Loucy (cell line): ENCODE measurements around the gene CYP21A2.

Experiments
- H2AFZ ChIP-seq: fragments of 200-600 bp; sonication (generic); 2 replicates; pipeline ENCODE4 v1.6.0; 2016; ENCODE audit warnings: antibody characterized with exemption, mild to moderate bottlenecking, low read length, moderate library complexity
- H3F3A ChIP-seq: fragments of 200-600 bp; 2 replicates; pipeline ENCODE4 v1.6.0; 2016; ENCODE audit warnings: antibody characterized with exemption, low read depth, mild to moderate bottlenecking
- H3K27me3 ChIP-seq: fragments of 200-600 bp; sonication (generic); 2 replicates; pipeline ENCODE4 v1.6.1; 2014; ENCODE audit warnings: low read length, mild to moderate bottlenecking; ENCODE audit not compliant: insufficient read depth, poor library complexity, severe bottlenecking
- H3K36me3 ChIP-seq: fragments of 200-600 bp; sonication (generic); 2 replicates; pipeline ENCODE4 v1.6.1; 2016; ENCODE audit warnings: low read length; ENCODE audit not compliant: insufficient read depth
- H3K4me1 ChIP-seq: fragments of 200-600 bp; sonication (generic); 2 replicates; pipeline ENCODE4 v1.5.1; 2014; ENCODE audit warnings: low read length, mild to moderate bottlenecking; ENCODE audit not compliant: insufficient read depth, poor library complexity, severe bottlenecking
- H3K4me2 ChIP-seq: fragments of 200-600 bp; sonication (generic); 2 replicates; pipeline ENCODE4 v1.6.0; 2014; ENCODE audit warnings: antibody characterized with exemption, low read length, low read depth, mild to moderate bottlenecking; ENCODE audit not compliant: poor library complexity, severe bottlenecking
- H3K4me3 ChIP-seq: fragments of 200-600 bp; sonication (generic); 2 replicates; pipeline ENCODE4 v1.5.1; 2014; ENCODE audit warnings: low read length, mild to moderate bottlenecking, mixed read lengths; ENCODE audit not compliant: poor library complexity, severe bottlenecking
- H3K79me2 ChIP-seq: fragments of 200-600 bp; sonication (generic); 2 replicates; pipeline ENCODE4 v1.6.1; 2014; ENCODE audit warnings: low read length; ENCODE audit not compliant: insufficient read depth
- H3K9ac ChIP-seq: fragments of 200-600 bp; sonication (generic); 2 replicates; pipeline ENCODE4 v1.6.0; 2014; ENCODE audit warnings: mild to moderate bottlenecking, low read depth, low read length, moderate library complexity; ENCODE audit not compliant: poor library complexity, severe bottlenecking
- H3K9me2 ChIP-seq: fragments of 200-600 bp; sonication (generic); replicated peaks from 2 replicates; pipeline ENCODE4 v1.6.1; 2016; ENCODE audit warnings: low read depth, low read length, mixed read lengths
- H3K9me3 ChIP-seq: fragments of 200-600 bp; sonication (generic); 2 replicates; pipeline ENCODE4 v1.6.1; 2014; ENCODE audit warnings: mild to moderate bottlenecking, antibody characterized with exemption, low read length, low read depth; ENCODE audit not compliant: insufficient read depth
- H4K20me1 ChIP-seq: fragments of 200-600 bp; sonication (generic); 2 replicates; pipeline ENCODE4 v1.6.0; 2014; ENCODE audit warnings: antibody characterized with exemption, low read length, mild to moderate bottlenecking; ENCODE audit not compliant: insufficient read depth, poor library complexity, severe bottlenecking
- CTCF ChIP-seq: fragments of 200-600 bp; sonication (generic); conservative IDR thresholded peaks from 2 replicates; pipeline ENCODE4 v1.5.1; 2014; ENCODE audit warnings: mild to moderate bottlenecking, antibody characterized with exemption, low read length
- EZH2phosphoT487 ChIP-seq: fragments of 200-600 bp; IDR thresholded peaks from 2 replicates; pipeline ENCODE4 v1.6.1; 2018; ENCODE audit warnings: antibody characterized with exemption, mild to moderate bottlenecking, moderate library complexity, borderline replicate concordance

The CYP21A2 gene

DNA sequence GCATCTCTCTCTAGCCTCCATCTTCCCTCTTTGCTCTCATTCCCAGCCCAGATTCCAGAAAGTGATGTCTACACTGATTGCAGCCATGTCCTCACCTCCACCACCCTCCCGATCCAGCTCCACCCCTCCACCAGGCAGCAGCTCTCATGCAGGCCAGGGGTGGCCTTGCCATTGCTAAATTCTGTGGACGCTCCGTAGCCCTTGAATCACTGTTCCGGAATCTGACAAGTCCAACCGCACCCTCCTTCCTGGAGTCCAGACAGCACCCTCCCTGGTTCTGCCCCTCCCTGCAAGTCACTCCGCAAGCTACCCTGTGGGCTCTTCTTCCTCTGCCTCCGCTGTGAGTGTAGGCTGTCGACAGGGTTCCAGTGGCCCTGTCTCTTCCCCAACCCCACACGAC lies 44.7 kb downstream of the CYP21A2 start:
- H3K4me3 ChIP-seq, result no peak overlapping the region
- H3K9me3 ChIP-seq, result no peaks in the 10 kb centered on the region
- H4K20me1 ChIP-seq, result no peaks in the 10 kb centered on the region
- H3K79me2 ChIP-seq, result no peaks in the 10 kb centered on the region
- H3K4me1 ChIP-seq, result no peaks in the 10 kb centered on the region
- H3F3A ChIP-seq, result no peaks in the 10 kb centered on the region
- H3K9ac ChIP-seq, result no peak overlapping the region
- H3K4me2 ChIP-seq, result no peak overlapping the region
- H2AFZ ChIP-seq, result no peak overlapping the region
- no peaks in the 10 kb centered on the region for H3K27me3 ChIP-seq
- H3K36me3 ChIP-seq, result no peaks in the 10 kb centered on the region
- TF ChIP-seq EZH2phosphoT487 (no peak), CTCF (no peak)
- no peaks in the 10 kb centered on the region for H3K9me2 ChIP-seq

- Histone ChIP-seq H3K79me2 (no peaks in the 10 kb centered on the region), H3F3A (no peaks in the 10 kb centered on the region), H3K9me3 (no peaks in the 10 kb centered on the region), H3K9me2 (no peaks in the 10 kb centered on the region), H3K4me2 (no peak overlapping the region), H3K4me1 (no peaks in the 10 kb centered on the region), H3K36me3 (no peaks in the 10 kb centered on the region), H3K9ac (no peak overlapping the region), H4K20me1 (no peaks in the 10 kb centered on the region), H3K27me3 (no peaks in the 10 kb centered on the region), H3K4me3 (no peak overlapping the region), H2AFZ (no peak overlapping the region)
- TF ChIP-seq CTCF (no peak), EZH2phosphoT487 (no peak)
Observed at GRCh38 chr6:32083812-32084768, 45.9 kb downstream of the CYP21A2 start.

DNA sequence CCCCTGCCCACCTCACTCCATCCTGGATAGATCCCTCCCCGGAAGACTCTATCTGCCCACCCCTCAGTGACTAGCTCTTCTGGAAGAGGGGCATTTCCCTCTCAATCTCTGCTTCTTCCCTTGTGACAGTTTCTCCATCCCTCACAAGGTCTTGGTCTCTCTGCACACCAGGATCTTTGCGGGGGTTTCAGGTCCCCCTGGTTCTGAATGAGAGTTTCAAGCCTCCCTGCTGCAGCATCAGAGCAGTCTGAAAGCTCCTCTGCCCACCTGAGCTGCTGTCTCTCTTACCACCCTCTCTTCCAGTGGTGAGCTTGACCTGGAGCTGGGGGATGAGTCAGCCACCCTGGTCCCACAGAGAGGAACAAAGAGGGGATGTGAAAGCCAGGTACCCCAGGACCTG lies 46.6 kb downstream of the CYP21A2 start:
- H3K4me1 ChIP-seq, result no peaks in the 10 kb centered on the region
- no peaks in the 10 kb centered on the region for H3K79me2 ChIP-seq
- no peak overlapping the region for H3K4me2 ChIP-seq
- no peaks in the 10 kb centered on the region for H3K36me3 ChIP-seq
- no peaks in the 10 kb centered on the region for H4K20me1 ChIP-seq
- H3F3A ChIP-seq, result no peaks in the 10 kb centered on the region
- TF ChIP-seq CTCF (no peak), EZH2phosphoT487 (no peak)
- no peak overlapping the region for H3K4me3 ChIP-seq
- no peak overlapping the region for H2AFZ ChIP-seq
- H3K9me2 ChIP-seq, result no peaks in the 10 kb centered on the region
- H3K27me3 ChIP-seq, result no peaks in the 10 kb centered on the region
- H3K9ac ChIP-seq, result no peak overlapping the region
- no peaks in the 10 kb centered on the region for H3K9me3 ChIP-seq
